ENCODE results near the gene CYGB.
A peak's percentile ranks its signal among the peaks of the same experiment; 100 is the strongest.

GRCh38 chr17:76530095-76530723 is 7.3 kb downstream of the CYGB start:
- TF ChIP-seq PCBP1 (IDR thresholded peaks at IDR 0.05; ENCODE audit: low read depth, low read length, poor library complexity, severe bottlenecking), result no peak
- TF ChIP-seq TARDBP (IDR thresholded peaks at IDR 0.05), result no peak
- TF ChIP-seq DDX20 (tag; IDR thresholded peaks at IDR 0.05; ENCODE audit: low read depth), result no peak
- TF ChIP-seq, protein P1, sequence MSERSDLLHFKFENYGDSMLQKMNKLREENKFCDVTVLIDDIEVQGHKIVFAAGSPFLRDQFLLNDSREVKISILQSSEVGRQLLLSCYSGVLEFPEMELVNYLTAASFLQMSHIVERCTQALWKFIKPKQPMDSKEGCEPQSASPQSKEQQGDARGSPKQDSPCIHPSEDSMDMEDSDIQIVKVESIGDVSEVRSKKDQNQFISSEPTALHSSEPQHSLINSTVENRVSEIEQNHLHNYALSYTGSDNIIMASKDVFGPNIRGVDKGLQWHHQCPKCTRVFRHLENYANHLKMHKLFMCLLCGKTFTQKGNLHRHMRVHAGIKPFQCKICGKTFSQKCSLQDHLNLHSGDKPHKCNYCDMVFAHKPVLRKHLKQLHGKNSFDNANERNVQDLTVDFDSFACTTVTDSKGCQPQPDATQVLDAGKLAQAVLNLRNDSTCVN (CRISPR knock-in tag; IDR thresholded peaks at IDR 0.05), result no peak
- no peak for TF ChIP-seq POLR2A (conservative IDR thresholded peaks at IDR 0.05)
- no peak for TF ChIP-seq USF1 (CRISPR knock-in tag; IDR thresholded peaks at IDR 0.05)
- no peak for TF ChIP-seq PML (IDR thresholded peaks at IDR 0.05; ENCODE audit: low read length)
- no peak for TF ChIP-seq TOE1 (IDR thresholded peaks at IDR 0.05; ENCODE audit: borderline replicate concordance)
- TF ChIP-seq TOE1 (CRISPR knock-in tag; IDR thresholded peaks at IDR 0.05; ENCODE audit: borderline replicate concordance, low read depth), result no peak
- no peak for TF ChIP-seq ARID2 (IDR thresholded peaks at IDR 0.05)
- no peak for TF ChIP-seq ZBED1 (IDR thresholded peaks at IDR 0.05)
- TF ChIP-seq RAD21 (CRISPR knock-in tag; conservative IDR thresholded peaks at IDR 0.05 in 1 of 2, IDR thresholded peaks at IDR 0.05 in 1 of 2), result no peak
- peak; percentile 43 to 60; a peak in 1 of 4 replicates for TF ChIP-seq FOXK2 (conservative IDR thresholded peaks at IDR 0.05 in 1 of 2, IDR thresholded peaks at IDR 0.05 in 1 of 2; ENCODE audit: low read depth in 2 of 2)
- TF ChIP-seq REST (IDR thresholded peaks at IDR 0.05; ENCODE audit: borderline replicate concordance), result no peak
- TF ChIP-seq REST (CRISPR knock-in tag; IDR thresholded peaks at IDR 0.05; ENCODE audit: low read depth), result no peak

Measured in K562 (cell line).